Measurements from ENCODE around the gene GRIA3.
A peak's percentile ranks its signal among the peaks of the same experiment; 100 is the strongest.

The GRIA3 gene

DNA sequence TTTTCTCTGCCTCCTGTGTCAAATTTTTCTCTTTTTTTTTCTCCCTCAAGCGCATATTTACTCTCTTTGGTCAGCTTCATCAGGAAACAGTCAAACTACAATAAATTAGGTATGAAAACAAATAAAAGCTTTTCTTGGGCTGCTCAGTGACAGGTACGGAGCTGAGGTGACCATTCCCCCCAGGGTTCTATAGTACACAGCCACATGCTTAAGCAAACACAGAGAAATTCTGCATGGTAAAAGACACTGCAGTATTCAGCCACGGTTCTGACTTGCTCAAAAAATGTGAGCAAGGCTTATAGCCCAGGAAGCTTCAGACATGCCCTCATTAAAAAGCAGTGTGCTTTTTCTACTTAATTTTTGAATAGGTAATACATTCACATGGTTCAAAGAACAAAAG, 138.5 kb downstream of the GRIA3 start:
- TF ChIP-seq, protein P1, sequence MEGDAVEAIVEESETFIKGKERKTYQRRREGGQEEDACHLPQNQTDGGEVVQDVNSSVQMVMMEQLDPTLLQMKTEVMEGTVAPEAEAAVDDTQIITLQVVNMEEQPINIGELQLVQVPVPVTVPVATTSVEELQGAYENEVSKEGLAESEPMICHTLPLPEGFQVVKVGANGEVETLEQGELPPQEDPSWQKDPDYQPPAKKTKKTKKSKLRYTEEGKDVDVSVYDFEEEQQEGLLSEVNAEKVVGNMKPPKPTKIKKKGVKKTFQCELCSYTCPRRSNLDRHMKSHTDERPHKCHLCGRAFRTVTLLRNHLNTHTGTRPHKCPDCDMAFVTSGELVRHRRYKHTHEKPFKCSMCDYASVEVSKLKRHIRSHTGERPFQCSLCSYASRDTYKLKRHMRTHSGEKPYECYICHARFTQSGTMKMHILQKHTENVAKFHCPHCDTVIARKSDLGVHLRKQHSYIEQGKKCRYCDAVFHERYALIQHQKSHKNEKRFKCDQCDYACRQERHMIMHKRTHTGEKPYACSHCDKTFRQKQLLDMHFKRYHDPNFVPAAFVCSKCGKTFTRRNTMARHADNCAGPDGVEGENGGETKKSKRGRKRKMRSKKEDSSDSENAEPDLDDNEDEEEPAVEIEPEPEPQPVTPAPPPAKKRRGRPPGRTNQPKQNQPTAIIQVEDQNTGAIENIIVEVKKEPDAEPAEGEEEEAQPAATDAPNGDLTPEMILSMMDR (conservative IDR thresholded peaks at IDR 0.05; ENCODE audit: control insufficient read depth, insufficient read depth, low read depth, low read length): no peak
- DNase-seq (ENCODE audit: low read depth): no peak
- no peak overlapping the region for H3K4me3 ChIP-seq (ENCODE audit: control insufficient read depth, low read depth, low read length)

DNA sequence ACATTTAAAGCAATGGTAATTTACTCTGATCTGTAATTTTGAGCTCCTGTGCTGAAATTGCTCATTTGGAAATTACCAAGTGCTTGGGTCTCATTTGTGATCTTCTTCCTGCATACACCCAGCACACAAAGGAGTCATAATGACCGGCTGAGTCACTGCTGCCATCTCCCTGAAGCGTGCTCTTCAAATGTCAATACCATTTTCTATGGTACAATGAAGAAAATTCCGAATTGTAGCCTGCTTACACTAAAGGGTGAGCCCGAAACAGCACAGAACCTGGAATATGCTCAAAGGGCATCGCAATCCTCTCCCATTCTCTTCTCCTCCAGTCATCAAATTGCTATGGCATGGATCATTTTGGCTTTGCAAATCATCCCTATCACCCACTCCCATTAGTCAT, 140.5 kb downstream of the GRIA3 start:
- TF ChIP-seq, protein P1 (conservative IDR thresholded peaks at IDR 0.05; ENCODE audit: control insufficient read depth, insufficient read depth, low read depth, low read length): no peak
- peak; percentile 12 for DNase-seq (ENCODE audit: low read depth)
- H3K4me3 ChIP-seq (ENCODE audit: control insufficient read depth, low read depth, low read length): no peak overlapping the region

DNA sequence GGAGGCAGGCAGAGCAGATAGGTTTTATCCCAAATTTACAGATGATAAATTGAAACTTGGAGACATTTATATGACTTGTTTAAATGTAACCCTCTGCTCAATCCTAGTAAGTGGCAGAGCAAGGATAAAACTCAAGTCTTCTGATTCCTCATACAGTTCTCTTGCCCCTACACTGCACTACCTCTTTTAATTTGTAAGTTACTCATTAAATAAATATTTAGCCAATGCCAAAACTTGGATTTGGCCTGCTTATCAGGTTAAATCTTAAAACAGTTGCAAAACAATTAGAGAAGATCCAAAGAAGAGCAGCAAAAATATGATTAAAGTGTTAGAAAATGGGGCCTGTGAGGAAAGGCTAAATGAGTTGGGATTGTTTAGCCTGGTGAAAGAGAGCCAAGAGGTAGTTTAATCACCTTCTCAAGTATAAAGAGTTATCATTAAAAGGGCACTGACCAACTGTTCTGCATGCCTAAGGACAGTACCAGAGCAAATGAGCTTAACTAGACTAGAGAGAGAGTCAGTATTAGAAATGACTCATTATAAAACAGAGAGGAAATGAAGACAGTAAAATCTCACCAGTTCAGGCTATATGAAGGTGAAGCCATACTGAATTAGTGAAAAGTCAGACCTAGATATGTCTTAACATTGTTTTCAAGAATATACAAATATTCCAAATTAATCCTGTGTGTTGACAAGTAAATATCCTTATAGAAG, 146.3 kb downstream of the GRIA3 start:
- no peak for DNase-seq (ENCODE audit: low read depth)
- H3K4me3 ChIP-seq (ENCODE audit: control insufficient read depth, low read depth, low read length): no peak overlapping the region
- TF ChIP-seq, protein P1 (conservative IDR thresholded peaks at IDR 0.05; ENCODE audit: control insufficient read depth, insufficient read depth, low read depth, low read length): no peak

DNA sequence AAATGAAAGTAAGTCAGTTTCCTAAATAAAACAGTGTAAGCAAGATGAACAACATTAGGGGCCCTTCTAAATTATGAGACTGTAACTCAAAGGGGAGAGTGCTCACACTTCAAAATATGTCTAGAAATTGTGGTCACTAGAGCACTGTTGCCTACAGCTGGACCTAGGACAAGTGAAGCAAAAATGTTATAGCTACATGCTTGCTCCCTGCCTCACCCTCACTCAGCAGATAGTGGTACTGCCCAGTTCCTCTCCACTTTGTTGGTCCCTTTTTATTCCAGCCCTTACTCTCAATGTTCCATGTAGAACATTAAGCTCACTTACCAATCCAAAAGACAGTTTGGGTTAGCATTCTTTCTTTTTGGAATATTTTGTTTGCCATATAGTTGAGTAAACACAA, 147.3 kb downstream of the GRIA3 start:
- TF ChIP-seq, protein P1 (conservative IDR thresholded peaks at IDR 0.05; ENCODE audit: control insufficient read depth, insufficient read depth, low read depth, low read length): no peak
- no peak overlapping the region for H3K4me3 ChIP-seq (ENCODE audit: control insufficient read depth, low read depth, low read length)
- DNase-seq (ENCODE audit: low read depth): no peak

DNA sequence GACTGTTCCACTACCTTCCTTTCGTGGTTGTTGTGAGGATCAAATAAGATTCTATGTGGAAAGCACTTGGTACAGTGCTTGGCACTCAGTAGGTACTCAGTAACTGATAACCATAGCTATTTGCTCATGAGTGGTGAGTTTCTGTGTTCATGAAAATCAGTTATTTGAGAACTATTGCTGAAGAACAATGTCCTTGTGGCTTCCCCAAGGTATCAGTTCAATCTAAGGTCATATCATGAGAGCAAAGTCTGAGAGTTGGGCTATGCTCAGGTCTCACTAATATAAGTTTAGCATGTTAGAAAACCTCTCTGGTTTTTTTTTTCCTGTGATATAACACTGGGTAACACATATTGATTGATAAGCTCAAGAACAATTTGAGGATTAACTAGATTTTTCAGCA, 147.8 kb downstream of the GRIA3 start:
- no peak for DNase-seq (ENCODE audit: low read depth)
- TF ChIP-seq, protein P1 (conservative IDR thresholded peaks at IDR 0.05; ENCODE audit: control insufficient read depth, insufficient read depth, low read depth, low read length): no peak

DNA sequence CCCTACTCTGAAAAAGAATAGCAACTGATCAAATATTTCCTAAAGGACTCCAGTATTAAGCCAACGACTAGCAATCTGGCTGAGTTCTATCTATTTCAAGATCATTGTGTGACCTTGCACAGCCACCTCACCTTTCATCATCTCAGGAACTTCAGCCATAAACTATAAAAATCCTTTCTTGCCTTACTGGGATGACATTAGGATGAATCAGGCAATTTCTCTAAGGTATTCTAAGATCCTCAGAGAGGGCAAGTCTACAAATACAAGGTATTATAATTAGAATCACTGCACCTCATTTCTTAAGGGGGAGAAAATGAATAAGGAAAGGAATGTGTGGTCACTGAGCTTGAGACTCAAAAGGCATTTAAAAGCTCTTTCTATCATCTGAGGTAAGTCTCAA, 152.6 kb downstream of the GRIA3 start:
- H3K4me3 ChIP-seq (ENCODE audit: control insufficient read depth, low read depth, low read length): no peak overlapping the region
- DNase-seq (ENCODE audit: low read depth): no peak
- TF ChIP-seq, protein P1 (conservative IDR thresholded peaks at IDR 0.05; ENCODE audit: control insufficient read depth, insufficient read depth, low read depth, low read length): no peak

More for the DNA sequence above, 147.8 kb downstream of the GRIA3 start:
- H3K4me3 ChIP-seq (ENCODE audit: control insufficient read depth, low read depth, low read length): no peak overlapping the region
